H54 (cell line): ENCODE measurements around the gene ONECUT1.

Experiments used
- DNase-seq: peaks from one replicate; pipeline ENCODE4 v3.0.0; 2011; ENCODE audit warnings: low spot score, mixed read lengths; ENCODE audit not compliant: insufficient read length
- FAIRE-seq: peaks from 3 replicates; lab custom pipeline; 2011; peaks lifted over from hg19 to GRCh38; lab: Jason Lieb, UNC
- POLR2A ChIP-seq: IDR thresholded peaks from 2 replicates; pipeline ENCODE4 v1.6.1; 2011; ENCODE audit warnings: low read depth, mild to moderate bottlenecking, low read length

Gene ONECUT1

GRCh38 chr15:52737720-52738119 lies 52.4 kb downstream of the ONECUT1 start:
- FAIRE-seq: no peak
- no peak for TF ChIP-seq POLR2A
- DNase-seq: no peak

DNA sequence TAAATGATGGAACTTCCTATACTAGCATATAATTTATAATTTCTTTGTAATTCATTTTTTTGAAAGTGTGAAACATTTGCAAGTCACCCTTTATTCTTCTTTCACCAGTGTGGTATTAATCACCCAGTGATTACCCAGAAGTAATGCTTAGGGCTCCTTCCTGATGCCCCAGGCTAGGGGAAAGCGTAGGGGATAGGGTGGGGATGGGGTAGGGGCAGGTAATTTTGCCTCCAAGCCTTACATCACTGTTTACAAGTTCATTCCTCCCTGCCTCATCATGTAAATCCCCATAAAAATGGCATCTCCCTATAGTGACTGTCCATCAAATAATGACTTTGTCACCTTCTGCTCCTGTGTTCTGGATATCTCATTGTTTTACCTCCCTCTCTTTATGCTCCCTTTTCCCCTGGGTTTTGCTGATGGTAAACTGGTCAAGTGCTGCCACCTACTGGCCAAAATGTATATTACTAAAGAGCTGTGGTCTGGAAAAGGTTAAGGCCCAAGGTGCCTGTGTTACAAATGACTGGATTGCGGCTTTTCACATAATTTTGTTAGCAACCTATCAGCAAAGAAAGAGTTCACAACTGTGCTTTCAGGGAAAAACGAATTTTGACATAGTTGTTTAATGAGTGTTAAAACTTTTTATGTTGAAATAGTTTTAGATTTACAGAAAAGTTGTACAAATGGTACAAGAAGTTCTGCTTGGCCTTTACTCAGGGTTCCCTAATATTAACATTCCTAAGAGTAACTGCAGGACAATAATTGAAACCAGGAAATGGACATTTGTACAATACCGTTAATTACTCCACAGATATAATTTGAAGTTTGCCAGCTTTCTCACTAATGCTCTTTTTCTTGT lies 54.7 kb downstream of the ONECUT1 start:
- DNase-seq (peak; percentile 22), FAIRE-seq (no peak)
- TF ChIP-seq POLR2A: no peak

DNA sequence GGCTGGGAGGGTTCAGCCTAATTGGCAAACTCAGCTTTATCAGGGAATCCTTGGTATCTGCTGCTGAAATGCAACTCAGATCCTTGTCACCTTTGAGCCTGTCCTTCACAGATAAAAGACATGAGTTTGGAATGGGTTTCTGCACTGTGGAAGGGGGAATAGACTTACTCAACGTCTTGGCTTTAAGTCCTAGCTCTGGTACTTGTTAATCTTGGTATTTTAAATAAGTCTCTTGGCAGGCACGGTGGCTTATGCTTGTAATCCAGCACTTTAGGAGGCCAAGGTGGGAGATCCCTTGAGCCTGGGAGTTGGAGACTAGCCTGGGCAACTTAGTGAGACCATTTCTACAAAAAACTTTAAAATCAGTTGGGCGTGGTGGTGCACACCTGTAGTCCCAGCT lies 55.8 kb downstream of the ONECUT1 start:
- DNase-seq: no peak
- FAIRE-seq: no peak
- no peak for TF ChIP-seq POLR2A

- no peak for TF ChIP-seq POLR2A
- FAIRE-seq (no peak), DNase-seq (no peak)
Observed at GRCh38 chr15:52733696-52734255, 56.4 kb downstream of the ONECUT1 start.

GRCh38 chr15:52733088-52733487 lies 57.0 kb downstream of the ONECUT1 start:
- no peak for DNase-seq
- FAIRE-seq: no peak
- no peak for TF ChIP-seq POLR2A

DNA sequence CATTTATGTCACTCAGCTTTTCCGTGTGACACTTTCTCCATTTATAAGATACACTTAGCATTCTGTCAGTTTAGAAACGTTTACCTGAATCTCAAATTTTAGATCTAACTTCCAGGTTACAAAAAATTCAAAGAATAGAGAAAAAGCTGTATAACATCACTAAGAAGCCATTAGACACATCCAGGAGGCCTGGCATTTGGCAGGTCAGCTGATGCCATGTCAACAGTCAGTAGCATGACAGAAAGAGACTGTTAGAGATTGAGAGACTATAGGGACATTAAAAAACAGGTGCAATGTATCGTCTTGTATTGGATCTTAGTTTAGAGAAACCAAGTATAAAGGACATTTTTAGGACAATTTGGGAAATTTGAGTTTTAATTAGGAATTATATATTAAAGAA lies 57.6 kb downstream of the ONECUT1 start:
- no peak for FAIRE-seq
- TF ChIP-seq POLR2A: no peak
- DNase-seq: no peak

- DNase-seq: no peak
- TF ChIP-seq POLR2A: no peak
Observed at GRCh38 chr15:52731732-52732470, 58.2 kb downstream of the ONECUT1 start.

DNA sequence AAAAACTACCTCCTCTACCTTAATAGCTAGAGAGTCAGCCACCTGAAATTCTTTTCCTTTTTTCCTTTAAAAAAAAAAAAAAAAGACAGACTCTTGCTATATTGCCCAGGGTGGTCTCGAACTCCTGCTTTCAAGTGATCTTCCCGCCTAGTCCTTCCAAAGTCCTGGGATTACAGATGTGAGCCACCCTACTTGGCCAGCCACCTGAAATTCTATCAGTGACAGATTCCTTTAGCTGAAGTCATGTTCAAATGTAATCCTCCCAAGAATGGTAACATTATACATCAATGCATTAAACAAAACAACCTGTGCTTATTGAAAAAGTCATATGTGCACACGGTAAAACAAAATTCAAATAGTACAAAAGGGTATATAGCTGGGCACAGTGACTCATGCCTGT lies 59.1 kb downstream of the ONECUT1 start:
- TF ChIP-seq POLR2A: no peak
- FAIRE-seq (no peak), DNase-seq (no peak)

More at GRCh38 chr15:52731732-52732470, 58.2 kb downstream of the ONECUT1 start:
- FAIRE-seq: no peak

GRCh38 chr15:52730594-52730993 lies 59.5 kb downstream of the ONECUT1 start:
- no peak for FAIRE-seq

GRCh38 chr15:52730173-52730572 lies 60.0 kb downstream of the ONECUT1 start:
- no peak for TF ChIP-seq POLR2A
- no peak for DNase-seq
- no peak for FAIRE-seq

More at GRCh38 chr15:52730594-52730993, 59.5 kb downstream of the ONECUT1 start:
- DNase-seq: no peak
- no peak for TF ChIP-seq POLR2A

GRCh38 chr15:52728899-52729298 lies 61.2 kb downstream of the ONECUT1 start:
- DNase-seq: peak; percentile 5
- FAIRE-seq: no peak
- no peak for TF ChIP-seq POLR2A

GRCh38 chr15:52727815-52728214 lies 62.3 kb downstream of the ONECUT1 start:
- FAIRE-seq (no peak), DNase-seq (no peak)
- TF ChIP-seq POLR2A: no peak

DNA sequence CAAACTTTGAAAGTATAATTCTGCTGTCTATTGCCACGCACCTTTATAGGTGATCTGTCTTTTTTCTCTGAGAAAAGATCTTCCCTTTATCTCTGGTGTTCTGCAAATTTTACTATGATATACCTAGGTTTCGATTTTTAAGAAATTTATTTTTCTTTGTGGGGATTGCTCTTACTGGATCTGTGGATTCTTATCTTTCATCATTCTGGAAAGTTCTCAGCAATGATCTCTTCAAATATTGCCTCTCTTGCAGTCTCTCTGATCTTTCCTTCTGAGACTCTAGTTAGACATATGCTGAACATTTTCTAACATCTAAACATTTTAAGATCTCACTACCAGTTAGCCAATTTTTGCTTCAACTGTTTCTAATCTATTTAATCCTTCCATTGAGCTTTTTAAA lies 63.9 kb downstream of the ONECUT1 start:
- FAIRE-seq (no peak), DNase-seq (no peak)
- no peak for TF ChIP-seq POLR2A

DNA sequence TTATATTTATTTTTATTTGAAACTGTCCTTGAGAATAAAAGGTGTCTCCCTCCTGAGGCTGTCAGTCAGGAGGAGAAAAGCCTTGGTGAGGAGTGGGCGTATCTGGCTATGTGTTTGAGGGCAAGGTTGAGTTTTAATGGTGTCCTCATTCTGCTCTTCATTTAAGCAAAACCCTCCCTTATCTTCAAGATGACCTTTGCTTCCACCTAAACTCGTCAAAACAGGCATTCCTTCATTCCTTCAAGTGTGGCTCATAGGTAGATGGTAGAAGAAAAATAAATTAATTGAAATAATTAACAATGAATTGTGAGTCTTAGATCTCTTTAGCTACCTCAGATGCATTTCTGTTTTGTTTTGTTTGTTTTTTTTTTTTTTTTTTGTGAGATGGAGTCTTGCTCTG lies 71.6 kb downstream of the ONECUT1 start:
- TF ChIP-seq POLR2A: no peak
- DNase-seq: no peak
- no peak for FAIRE-seq
